Liver (tissue), 9 donors: ENCODE results near the gene FARSA. TPM values are rescaled to one million over a fixed set of nuclear protein-coding genes. Genes with fewer than 3 reads are reported as not detected.

Source experiments
- DNase-seq: peaks from one replicate; pipeline ENCODE4 v3.0.0-alpha.2; 2017; ENCODE audit warnings: low spot score
- H3K27ac ChIP-seq, 2 donors: one replicate each; pipeline ENCODE4 v1.7.0; 2013; ENCODE audit warnings: inconsistent platforms in 2 of 2, low read length in 2 of 2, control low read depth in 1 of 2, low read depth in 1 of 2, mild to moderate bottlenecking in 1 of 2
- H3K27me3 ChIP-seq, 4 donors: one replicate each; pipeline versions ENCODE4 v1.6.1 to v1.7.0; 2013; ENCODE audit warnings: low read length in 3 of 4, inconsistent platforms in 1 of 4, mild to moderate bottlenecking in 1 of 4, moderate library complexity in 1 of 4; ENCODE audit not compliant: control insufficient read depth in 4 of 4, insufficient read depth in 4 of 4
- H3K36me3 ChIP-seq, 4 donors: one replicate each; pipeline versions ENCODE4 v1.6.1 to v1.7.0; 2013; ENCODE audit warnings: low read length in 3 of 4, mild to moderate bottlenecking in 3 of 4, low read depth in 1 of 4, moderate library complexity in 1 of 4; ENCODE audit not compliant: control insufficient read depth in 4 of 4, insufficient read depth in 3 of 4
- H3K4me1 ChIP-seq, 4 donors: one replicate each; pipeline versions ENCODE4 v1.6.1 to v1.7.0; 2013; ENCODE audit warnings: low read length in 3 of 4, mild to moderate bottlenecking in 3 of 4, moderate library complexity in 1 of 4; ENCODE audit not compliant: control insufficient read depth in 4 of 4, insufficient read depth in 4 of 4
- H3K4me3 ChIP-seq, 3 donors: one replicate each; pipeline versions ENCODE4 v1.6.1 to v1.7.0; 2013; ENCODE audit warnings: low read length in 3 of 3, control low read depth in 1 of 3, low read depth in 1 of 3, mild to moderate bottlenecking in 1 of 3
- H3K9ac ChIP-seq, 2 donors: one replicate each; pipeline ENCODE4 v1.7.0; 2013; ENCODE audit warnings: low read length in 2 of 2, mild to moderate bottlenecking in 2 of 2, moderate library complexity in 2 of 2, control low read depth in 1 of 2, low read depth in 1 of 2
- H3K9me3 ChIP-seq, 4 donors: one replicate each; pipeline versions ENCODE4 v1.6.1 to v1.7.0; 2013; ENCODE audit warnings: low read length in 3 of 4; ENCODE audit not compliant: control insufficient read depth in 4 of 4
- FOXA1 ChIP-seq: IDR thresholded peaks from 2 replicates; pipeline ENCODE4 v1.6.1; 2016; ENCODE audit warnings: antibody characterized with exemption
- GABPA ChIP-seq, 2 donors: IDR thresholded peaks in 1 of 2; conservative IDR thresholded peaks in 1 of 2; 2 replicates each; pipeline ENCODE4 v1.6.1; 2016; ENCODE audit warnings: antibody characterized with exemption in 2 of 2, mild to moderate bottlenecking in 1 of 2, moderate library complexity in 1 of 2
- HNF4A ChIP-seq, 2 donors: conservative IDR thresholded peaks; 2 replicates each; pipeline ENCODE4 v1.6.1; 2016; ENCODE audit warnings: antibody characterized with exemption in 2 of 2, mild to moderate bottlenecking in 2 of 2
- HNF4G ChIP-seq: IDR thresholded peaks from 2 replicates; pipeline ENCODE4 v1.6.1; 2016; ENCODE audit warnings: antibody characterized with exemption
- JUND ChIP-seq, 2 donors: IDR thresholded peaks; 2 replicates each; pipeline ENCODE4 v1.6.1; 2016; ENCODE audit warnings: antibody characterized with exemption in 2 of 2
- NR2F2 ChIP-seq: IDR thresholded peaks from 2 replicates; pipeline ENCODE4 v1.6.1; 2016; ENCODE audit warnings: antibody characterized with exemption
- RAD21 ChIP-seq, 2 donors: IDR thresholded peaks; 2 replicates each; pipeline ENCODE4 v1.6.1; 2016; ENCODE audit warnings: antibody characterized with exemption in 2 of 2, mild to moderate bottlenecking in 2 of 2
- RXRA ChIP-seq, 2 donors: IDR thresholded peaks; 2 replicates each; pipeline ENCODE4 v1.6.1; 2017 to 2018; ENCODE audit warnings: antibody characterized with exemption in 2 of 2, mild to moderate bottlenecking in 1 of 2
- TAF1 ChIP-seq: conservative IDR thresholded peaks from 2 replicates; pipeline ENCODE4 v1.6.1; 2016; ENCODE audit warnings: antibody characterized with exemption, mild to moderate bottlenecking
- YY1 ChIP-seq: IDR thresholded peaks from 2 replicates; pipeline ENCODE4 v1.6.1; 2016; ENCODE audit warnings: antibody characterized with exemption, mild to moderate bottlenecking
- WGBS: extraction: QIAGEN DNeasy Blood & Tissue Kit; methylation state at CpG from one replicate; pipeline ENCODE4 v1.1.7; 2013; 5-methylcytosine and 5-hydroxymethylcytosine counted together
- polyA plus RNA-seq, 2 donors: library from polyadenylated mRNA; stranded (reverse) in 1 of 2; unstranded in 1 of 2; fragments of 200-250 nt in 1 of 2; fragments of >200 nt in 1 of 2; fragmentation: Nextera tagmentation in 1 of 2; extraction: Ambion mirVana in 1 of 2; gene quantifications; one replicate each; pipeline versions ENCODE4 v1.2.1 to v1.2.3, GENCODE V29; 2013 to 2015
- total RNA-seq, 2 donors: library from RNA; depleted of rRNA; stranded (reverse); fragments of >200 nt; gene quantifications; one replicate each; pipeline ENCODE4 v1.2.3, GENCODE V29; 2014
- TF ChIP-seq, protein P1 (sequence below): IDR thresholded peaks from 2 replicates; pipeline ENCODE4 v1.6.1; 2016; ENCODE audit warnings: antibody characterized with exemption
- TF ChIP-seq, protein P2 (sequence below): fragments of 150-350 bp; IDR thresholded peaks from 2 replicates; pipeline ENCODE4 v1.5.1; 2017; ENCODE audit warnings: improper control_type of control experiment, low read depth, low read length; ENCODE audit not compliant: missing input control
- TF ChIP-seq, protein P3 (sequence below): IDR thresholded peaks from 2 replicates; pipeline ENCODE4 v1.6.1; 2016; ENCODE audit warnings: antibody characterized with exemption, mild to moderate bottlenecking
- TF ChIP-seq, protein P4 (sequence below): IDR thresholded peaks from 2 replicates; pipeline ENCODE4 v1.6.1; 2016; ENCODE audit warnings: antibody characterized with exemption
- TF ChIP-seq, protein P5 (sequence below): IDR thresholded peaks from 2 replicates; pipeline ENCODE4 v1.6.1; 2016; ENCODE audit warnings: antibody characterized with exemption
- donor health status: healthy.
- donor health status: healthy.
- donor health status: healthy.
- donor health status: healthy.
- donor health status: healthy.

The FARSA gene
- total and polyA plus RNA-seq, 4 donors, result 29.8 to 50.1 (median 34.3) TPM

DNA sequence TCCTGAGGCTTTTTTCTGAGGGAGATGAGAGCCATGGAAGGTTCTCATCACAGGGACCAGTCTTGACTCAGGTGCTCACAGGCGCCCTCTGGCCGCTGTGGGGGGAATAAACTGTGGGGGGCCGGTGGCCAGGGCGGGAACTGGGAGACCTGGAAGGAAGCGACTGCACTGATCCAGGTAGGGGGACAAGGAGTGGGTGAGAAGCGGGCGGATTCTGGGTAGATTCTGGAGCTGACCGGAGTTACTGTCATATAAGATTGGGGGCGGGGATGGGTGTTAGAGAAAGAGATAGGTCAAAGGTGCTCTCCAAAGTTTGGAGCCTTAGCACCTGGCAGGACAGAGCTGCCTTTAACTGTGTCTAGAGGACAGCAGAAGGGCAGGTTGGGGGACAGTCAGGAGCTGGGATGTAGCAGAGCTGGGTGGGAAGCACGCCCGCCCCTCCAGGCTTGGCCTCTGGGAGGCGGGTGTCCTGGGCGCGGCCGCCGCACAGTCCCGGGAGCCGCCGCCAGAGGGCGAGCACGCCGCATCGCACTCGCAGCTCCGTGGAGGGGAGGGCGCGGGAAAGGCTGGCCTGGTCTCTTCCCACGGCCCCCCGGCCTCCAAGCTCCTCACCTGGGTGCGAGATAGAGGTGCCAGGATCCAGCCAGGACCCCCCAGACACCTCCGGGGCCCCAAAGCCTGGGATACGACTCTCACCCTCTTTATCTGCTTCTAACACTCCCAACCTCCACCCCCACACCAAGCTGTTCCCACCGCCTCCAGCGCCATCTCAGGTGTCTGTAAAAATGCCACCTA is 31.7 kb upstream of the FARSA start:
- peaks cover 0 to 15% (median 10%) of the 10 kb centered on the region in 4 donors for H3K4me1 ChIP-seq
- peak overlapping the region; percentile 29 to 84 for H3K9ac ChIP-seq
- WGBS, result 1% methylated on average over 34 of the region's 34 CpGs
- DNase-seq, result peak; percentile 94
- H3K27ac ChIP-seq, result no peak overlapping the region
- TF ChIP-seq TAF1 (no peak), NR2F2 (no peak), FOXA1 (no peak), RAD21 (IDR thresholded peaks at IDR 0.05) (peak; percentile 67), HNF4G (no peak), YY1 (no peak), HNF4A (conservative IDR thresholded peaks at IDR 0.05) (no peak), RXRA (IDR thresholded peaks at IDR 0.05) (no peak), JUND (IDR thresholded peaks at IDR 0.05) (no peak), GABPA (IDR thresholded peaks at IDR 0.05 in 1 of 2, conservative IDR thresholded peaks at IDR 0.05 in 1 of 2) (no peak)
- TF ChIP-seq, protein P1, sequence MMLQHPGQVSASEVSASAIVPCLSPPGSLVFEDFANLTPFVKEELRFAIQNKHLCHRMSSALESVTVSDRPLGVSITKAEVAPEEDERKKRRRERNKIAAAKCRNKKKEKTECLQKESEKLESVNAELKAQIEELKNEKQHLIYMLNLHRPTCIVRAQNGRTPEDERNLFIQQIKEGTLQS, result no peak
- TF ChIP-seq, protein P2, sequence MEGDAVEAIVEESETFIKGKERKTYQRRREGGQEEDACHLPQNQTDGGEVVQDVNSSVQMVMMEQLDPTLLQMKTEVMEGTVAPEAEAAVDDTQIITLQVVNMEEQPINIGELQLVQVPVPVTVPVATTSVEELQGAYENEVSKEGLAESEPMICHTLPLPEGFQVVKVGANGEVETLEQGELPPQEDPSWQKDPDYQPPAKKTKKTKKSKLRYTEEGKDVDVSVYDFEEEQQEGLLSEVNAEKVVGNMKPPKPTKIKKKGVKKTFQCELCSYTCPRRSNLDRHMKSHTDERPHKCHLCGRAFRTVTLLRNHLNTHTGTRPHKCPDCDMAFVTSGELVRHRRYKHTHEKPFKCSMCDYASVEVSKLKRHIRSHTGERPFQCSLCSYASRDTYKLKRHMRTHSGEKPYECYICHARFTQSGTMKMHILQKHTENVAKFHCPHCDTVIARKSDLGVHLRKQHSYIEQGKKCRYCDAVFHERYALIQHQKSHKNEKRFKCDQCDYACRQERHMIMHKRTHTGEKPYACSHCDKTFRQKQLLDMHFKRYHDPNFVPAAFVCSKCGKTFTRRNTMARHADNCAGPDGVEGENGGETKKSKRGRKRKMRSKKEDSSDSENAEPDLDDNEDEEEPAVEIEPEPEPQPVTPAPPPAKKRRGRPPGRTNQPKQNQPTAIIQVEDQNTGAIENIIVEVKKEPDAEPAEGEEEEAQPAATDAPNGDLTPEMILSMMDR, result peak; percentile 91
- TF ChIP-seq, protein P3, sequence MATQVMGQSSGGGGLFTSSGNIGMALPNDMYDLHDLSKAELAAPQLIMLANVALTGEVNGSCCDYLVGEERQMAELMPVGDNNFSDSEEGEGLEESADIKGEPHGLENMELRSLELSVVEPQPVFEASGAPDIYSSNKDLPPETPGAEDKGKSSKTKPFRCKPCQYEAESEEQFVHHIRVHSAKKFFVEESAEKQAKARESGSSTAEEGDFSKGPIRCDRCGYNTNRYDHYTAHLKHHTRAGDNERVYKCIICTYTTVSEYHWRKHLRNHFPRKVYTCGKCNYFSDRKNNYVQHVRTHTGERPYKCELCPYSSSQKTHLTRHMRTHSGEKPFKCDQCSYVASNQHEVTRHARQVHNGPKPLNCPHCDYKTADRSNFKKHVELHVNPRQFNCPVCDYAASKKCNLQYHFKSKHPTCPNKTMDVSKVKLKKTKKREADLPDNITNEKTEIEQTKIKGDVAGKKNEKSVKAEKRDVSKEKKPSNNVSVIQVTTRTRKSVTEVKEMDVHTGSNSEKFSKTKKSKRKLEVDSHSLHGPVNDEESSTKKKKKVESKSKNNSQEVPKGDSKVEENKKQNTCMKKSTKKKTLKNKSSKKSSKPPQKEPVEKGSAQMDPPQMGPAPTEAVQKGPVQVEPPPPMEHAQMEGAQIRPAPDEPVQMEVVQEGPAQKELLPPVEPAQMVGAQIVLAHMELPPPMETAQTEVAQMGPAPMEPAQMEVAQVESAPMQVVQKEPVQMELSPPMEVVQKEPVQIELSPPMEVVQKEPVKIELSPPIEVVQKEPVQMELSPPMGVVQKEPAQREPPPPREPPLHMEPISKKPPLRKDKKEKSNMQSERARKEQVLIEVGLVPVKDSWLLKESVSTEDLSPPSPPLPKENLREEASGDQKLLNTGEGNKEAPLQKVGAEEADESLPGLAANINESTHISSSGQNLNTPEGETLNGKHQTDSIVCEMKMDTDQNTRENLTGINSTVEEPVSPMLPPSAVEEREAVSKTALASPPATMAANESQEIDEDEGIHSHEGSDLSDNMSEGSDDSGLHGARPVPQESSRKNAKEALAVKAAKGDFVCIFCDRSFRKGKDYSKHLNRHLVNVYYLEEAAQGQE, result no peak
- TF ChIP-seq, protein P4, sequence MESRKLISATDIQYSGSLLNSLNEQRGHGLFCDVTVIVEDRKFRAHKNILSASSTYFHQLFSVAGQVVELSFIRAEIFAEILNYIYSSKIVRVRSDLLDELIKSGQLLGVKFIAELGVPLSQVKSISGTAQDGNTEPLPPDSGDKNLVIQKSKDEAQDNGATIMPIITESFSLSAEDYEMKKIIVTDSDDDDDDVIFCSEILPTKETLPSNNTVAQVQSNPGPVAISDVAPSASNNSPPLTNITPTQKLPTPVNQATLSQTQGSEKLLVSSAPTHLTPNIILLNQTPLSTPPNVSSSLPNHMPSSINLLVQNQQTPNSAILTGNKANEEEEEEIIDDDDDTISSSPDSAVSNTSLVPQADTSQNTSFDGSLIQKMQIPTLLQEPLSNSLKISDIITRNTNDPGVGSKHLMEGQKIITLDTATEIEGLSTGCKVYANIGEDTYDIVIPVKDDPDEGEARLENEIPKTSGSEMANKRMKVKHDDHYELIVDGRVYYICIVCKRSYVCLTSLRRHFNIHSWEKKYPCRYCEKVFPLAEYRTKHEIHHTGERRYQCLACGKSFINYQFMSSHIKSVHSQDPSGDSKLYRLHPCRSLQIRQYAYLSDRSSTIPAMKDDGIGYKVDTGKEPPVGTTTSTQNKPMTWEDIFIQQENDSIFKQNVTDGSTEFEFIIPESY, result no peak
- TF ChIP-seq, protein P5, sequence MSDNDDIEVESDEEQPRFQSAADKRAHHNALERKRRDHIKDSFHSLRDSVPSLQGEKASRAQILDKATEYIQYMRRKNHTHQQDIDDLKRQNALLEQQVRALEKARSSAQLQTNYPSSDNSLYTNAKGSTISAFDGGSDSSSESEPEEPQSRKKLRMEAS, result no peak
- H3K4me3 ChIP-seq, result peak overlapping the region in 2 of 3 donors; percentile 44 to 75
- H3K27me3 ChIP-seq, result no peaks in the 10 kb centered on the region
- H3K36me3 ChIP-seq, result no peaks in the 10 kb centered on the region
- no peaks in the 10 kb centered on the region for H3K9me3 ChIP-seq
